K562 (cell line): ENCODE results near the gene PON3.

Source experiments
- GABPA ChIP-seq: fragments of 200-800 bp; sonication (Bioruptor generic); conservative IDR thresholded peaks from 2 replicates; pipeline ENCODE4 v1.6.1; 2016; ENCODE audit warnings: low read depth, missing genetic modification characterization, missing compliant biosample characterization
- HMGXB4 ChIP-seq: sonication (generic); formaldehyde crosslinking; IDR thresholded peaks from 2 replicates; pipeline ENCODE4 v1.8.1; 2023; ENCODE audit warnings: mild to moderate bottlenecking, missing genetic modification reagents
- MEF2A ChIP-seq: IDR thresholded peaks from 2 replicates; pipeline ENCODE4 v1.6.1; 2011; ENCODE audit warnings: low read depth, mild to moderate bottlenecking, low read length, moderate library complexity; ENCODE audit not compliant: control insufficient read depth
- POLR2AphosphoS5 ChIP-seq: IDR thresholded peaks from 2 replicates; pipeline ENCODE4 v1.6.1; 2011; ENCODE audit warnings: mild to moderate bottlenecking, low read depth, low read length, moderate library complexity; ENCODE audit not compliant: control insufficient read depth, insufficient read depth
- RFX5 ChIP-seq: IDR thresholded peaks from 2 replicates; pipeline ENCODE4 v1.6.1; 2011; ENCODE audit warnings: low read depth, mild to moderate bottlenecking, improper control_type of control experiment, low read length
- SIRT6 ChIP-seq: IDR thresholded peaks from one replicate; pipeline ENCODE4 v1.6.1; 2012; ENCODE audit warnings: low read depth, mild to moderate bottlenecking, control low read depth, inconsistent platforms, low read length, moderate library complexity
- ZNF133 ChIP-seq: fragments of 250-450 bp; sonication (Bioruptor Pico); IDR thresholded peaks from 2 replicates; pipeline ENCODE4 v1.4.0; 2020; ENCODE audit warnings: mild to moderate bottlenecking
- ZNF140 ChIP-seq: fragments of 250-450 bp; sonication (Bioruptor Pico); IDR thresholded peaks from 2 replicates; pipeline ENCODE4 v1.8.0; 2021; ENCODE audit warnings: moderate library complexity, mild to moderate bottlenecking, inconsistent platforms

DNA sequence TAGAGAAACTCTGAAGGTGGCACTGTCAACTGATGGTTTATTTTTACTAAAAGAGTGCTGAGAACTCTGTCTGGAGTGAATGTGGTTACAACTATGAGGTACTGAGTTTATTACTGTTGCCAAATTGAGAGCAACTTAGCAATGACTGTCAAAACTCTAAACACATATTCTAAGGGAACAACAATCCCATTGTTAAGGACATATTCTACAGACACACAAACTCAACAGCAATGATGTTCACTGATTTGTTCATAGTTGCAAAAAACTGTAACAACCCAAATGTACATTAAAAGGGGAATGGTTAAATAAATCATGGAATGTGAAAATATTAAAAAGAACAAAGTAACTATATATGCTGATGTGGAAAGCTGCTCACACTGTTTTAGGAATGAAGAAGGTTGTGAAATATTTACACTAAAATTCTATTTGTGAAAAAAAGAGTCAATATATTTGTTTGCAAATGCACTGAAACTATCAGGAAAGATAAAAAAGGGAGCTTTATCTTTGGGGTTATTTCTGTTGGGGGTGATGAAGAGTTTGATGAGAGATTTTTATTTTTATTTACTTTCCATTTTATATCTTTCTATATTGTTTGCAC lies 25.8 kb upstream of the PON3 start:
- TF ChIP-seq ZNF133 (CRISPR knock-in tag) = no peak
- TF ChIP-seq MEF2A = no peak
- no peak for TF ChIP-seq RFX5
- no peak for TF ChIP-seq GABPA
- no peak for TF ChIP-seq POLR2AphosphoS5
- no peak for TF ChIP-seq ZNF140
- no peak for TF ChIP-seq SIRT6
- no peak for TF ChIP-seq HMGXB4 (CRISPR knock-in tag)
